ENCODE data around the gene MCOLN1.

MCOLN1 gene

GRCh38 chr19:7488736-7489353 lies 33.6 kb upstream of the MCOLN1 start, which contains the start of gene PEX11G:
Gene PEX11G (minus strand): TSS chr19:7489035. CDS start chr19:7489010, 25 bp downstream.
- H3K9me3 Mint-ChIP-seq, result no peaks in the 10 kb centered on the region
- H3K27ac Mint-ChIP-seq, result peak within 1 kb of the TSS; percentile 82
- no peaks in the 10 kb centered on the region for H3K27me3 Mint-ChIP-seq (ENCODE audit: low read depth)
- peak; percentile 92 for DNase-seq (ENCODE audit: low spot score)
- peak within 1 kb of the TSS; percentile 86 for H3K4me3 Mint-ChIP-seq
- H3K36me3 Mint-ChIP-seq (ENCODE audit: low read depth), result no peaks in the 10 kb centered on the region
- H3K4me1 Mint-ChIP-seq (ENCODE audit: low read depth), result peaks cover 20% of the 10 kb centered on the region

- Mint-ChIP-seq H3K27me3 (ENCODE audit: low read depth) (no peaks in the 10 kb centered on the region), H3K4me1 (ENCODE audit: low read depth) (peaks cover 20% of the 10 kb centered on the region), H3K36me3 (ENCODE audit: low read depth) (no peaks in the 10 kb centered on the region), H3K27ac (peak overlapping the region; percentile 82), H3K4me3 (peak overlapping the region; percentile 86), H3K9me3 (no peaks in the 10 kb centered on the region)
- no peak for DNase-seq (ENCODE audit: low spot score)
These were observed 32.8 kb upstream of the MCOLN1 start for GRCh38 chr19:7489609-7490044.

GRCh38 chr19:7492142-7492541 lies 30.3 kb upstream of the MCOLN1 start:
- H3K9me3 Mint-ChIP-seq, result no peaks in the 10 kb centered on the region
- DNase-seq (ENCODE audit: low spot score), result peak; percentile 85
- H3K4me3 Mint-ChIP-seq, result no peak overlapping the region
- peaks cover 21% of the 10 kb centered on the region for H3K4me1 Mint-ChIP-seq (ENCODE audit: low read depth)
- no peaks in the 10 kb centered on the region for H3K36me3 Mint-ChIP-seq (ENCODE audit: low read depth)
- H3K27ac Mint-ChIP-seq, result peak overlapping the region; percentile 75
- peaks cover 3% of the 10 kb centered on the region for H3K27me3 Mint-ChIP-seq (ENCODE audit: low read depth)

- Mint-ChIP-seq H3K27me3 (ENCODE audit: low read depth) (peaks cover 6% of the 10 kb centered on the region), H3K27ac (peak overlapping the region; percentile 75), H3K9me3 (no peaks in the 10 kb centered on the region), H3K4me3 (peak overlapping the region; percentile 14), H3K4me1 (ENCODE audit: low read depth) (peaks cover 21% of the 10 kb centered on the region), H3K36me3 (ENCODE audit: low read depth) (no peaks in the 10 kb centered on the region)
- no peak for DNase-seq (ENCODE audit: low spot score)
These were observed 29.9 kb upstream of the MCOLN1 start for GRCh38 chr19:7492558-7492957.

GRCh38 chr19:7494416-7495098 lies 27.9 kb upstream of the MCOLN1 start:
- Mint-ChIP-seq H3K36me3 (ENCODE audit: low read depth) (no peaks in the 10 kb centered on the region), H3K4me1 (ENCODE audit: low read depth) (peaks cover 15% of the 10 kb centered on the region), H3K9me3 (no peaks in the 10 kb centered on the region), H3K4me3 (no peak overlapping the region), H3K27me3 (ENCODE audit: low read depth) (peaks cover 18% of the 10 kb centered on the region), H3K27ac (no peak overlapping the region)
- DNase-seq (ENCODE audit: low spot score), result no peak

- Mint-ChIP-seq H3K27me3 (ENCODE audit: low read depth) (peaks cover 32% of the 10 kb centered on the region), H3K27ac (no peak overlapping the region), H3K4me1 (ENCODE audit: low read depth) (peaks cover 7% of the 10 kb centered on the region), H3K36me3 (ENCODE audit: low read depth) (no peaks in the 10 kb centered on the region), H3K4me3 (no peak overlapping the region), H3K9me3 (no peaks in the 10 kb centered on the region)
- no peak for DNase-seq (ENCODE audit: low spot score)
These were observed 25.1 kb upstream of the MCOLN1 start for GRCh38 chr19:7497292-7497691.

GRCh38 chr19:7500811-7501450 lies 21.5 kb upstream of the MCOLN1 start:
- H3K4me3 Mint-ChIP-seq, result peak overlapping the region; percentile 36
- H3K4me1 Mint-ChIP-seq (ENCODE audit: low read depth), result peaks cover 1% of the 10 kb centered on the region
- no peaks in the 10 kb centered on the region for H3K9me3 Mint-ChIP-seq
- H3K36me3 Mint-ChIP-seq (ENCODE audit: low read depth), result no peaks in the 10 kb centered on the region
- H3K27me3 Mint-ChIP-seq (ENCODE audit: low read depth), result peaks cover 48% of the 10 kb centered on the region
- DNase-seq (ENCODE audit: low spot score), result peak; percentile 77
- no peak overlapping the region for H3K27ac Mint-ChIP-seq

- Mint-ChIP-seq H3K27me3 (ENCODE audit: low read depth) (peaks cover 45% of the 10 kb centered on the region), H3K9me3 (no peaks in the 10 kb centered on the region)
These were observed 19.9 kb upstream of the MCOLN1 start for GRCh38 chr19:7502552-7502951.

GRCh38 chr19:7504684-7505083 lies 17.7 kb upstream of the MCOLN1 start:
- H3K4me1 Mint-ChIP-seq (ENCODE audit: low read depth), result peaks cover 2% of the 10 kb centered on the region
- DNase-seq (ENCODE audit: low spot score), result no peak
- H3K27me3 Mint-ChIP-seq (ENCODE audit: low read depth), result peaks cover 31% of the 10 kb centered on the region
- no peak overlapping the region for H3K27ac Mint-ChIP-seq
- no peaks in the 10 kb centered on the region for H3K9me3 Mint-ChIP-seq
- no peak overlapping the region for H3K4me3 Mint-ChIP-seq
- no peaks in the 10 kb centered on the region for H3K36me3 Mint-ChIP-seq (ENCODE audit: low read depth)

More at GRCh38 chr19:7502552-7502951, 19.9 kb upstream of the MCOLN1 start:
- Mint-ChIP-seq H3K4me1 (ENCODE audit: low read depth) (peaks cover 2% of the 10 kb centered on the region), H3K27ac (no peak overlapping the region), H3K36me3 (ENCODE audit: low read depth) (no peaks in the 10 kb centered on the region), H3K4me3 (no peak overlapping the region)
- no peak for DNase-seq (ENCODE audit: low spot score)

- no peak for DNase-seq (ENCODE audit: low spot score)
- Mint-ChIP-seq H3K27me3 (ENCODE audit: low read depth) (peaks cover 28% of the 10 kb centered on the region), H3K27ac (no peak overlapping the region), H3K4me3 (no peak overlapping the region), H3K9me3 (no peaks in the 10 kb centered on the region), H3K36me3 (ENCODE audit: low read depth) (no peaks in the 10 kb centered on the region), H3K4me1 (ENCODE audit: low read depth) (peaks cover 2% of the 10 kb centered on the region)
These were observed 17.1 kb upstream of the MCOLN1 start for GRCh38 chr19:7505288-7505681.

GRCh38 chr19:7505682-7506384 lies 16.6 kb upstream of the MCOLN1 start:
- Mint-ChIP-seq H3K4me1 (ENCODE audit: low read depth) (peaks cover 2% of the 10 kb centered on the region), H3K27ac (no peak overlapping the region), H3K27me3 (ENCODE audit: low read depth) (peaks cover 28% of the 10 kb centered on the region), H3K9me3 (no peaks in the 10 kb centered on the region), H3K4me3 (peak overlapping the region; percentile 12), H3K36me3 (ENCODE audit: low read depth) (no peaks in the 10 kb centered on the region)
- DNase-seq (ENCODE audit: low spot score), result no peak

GRCh38 chr19:7506385-7507328 lies 15.8 kb upstream of the MCOLN1 start:
- peaks cover 23% of the 10 kb centered on the region for H3K27me3 Mint-ChIP-seq (ENCODE audit: low read depth)
- no peak overlapping the region for H3K27ac Mint-ChIP-seq
- H3K36me3 Mint-ChIP-seq (ENCODE audit: low read depth), result no peaks in the 10 kb centered on the region
- H3K4me1 Mint-ChIP-seq (ENCODE audit: low read depth), result peaks cover 2% of the 10 kb centered on the region
- no peak overlapping the region for H3K4me3 Mint-ChIP-seq
- H3K9me3 Mint-ChIP-seq, result no peaks in the 10 kb centered on the region
- peak; percentile 51 for DNase-seq (ENCODE audit: low spot score)

- Mint-ChIP-seq H3K4me1 (ENCODE audit: low read depth) (peaks cover 2% of the 10 kb centered on the region), H3K4me3 (no peak overlapping the region), H3K27me3 (ENCODE audit: low read depth) (peaks cover 14% of the 10 kb centered on the region), H3K27ac (no peak overlapping the region), H3K36me3 (ENCODE audit: low read depth) (no peaks in the 10 kb centered on the region), H3K9me3 (no peaks in the 10 kb centered on the region)
- DNase-seq (ENCODE audit: low spot score), result peak; percentile 32
These were observed 14.5 kb upstream of the MCOLN1 start for GRCh38 chr19:7507884-7508283.

All from T-helper 2 cell treated with Interferon-gamma antibody and Interleukin-4, amounts not matched to agents 5 μg/mL and 100 μg/mL, for 36 hours (primary cell).